ENCODE data around the gene CRTAC1.

DNA sequence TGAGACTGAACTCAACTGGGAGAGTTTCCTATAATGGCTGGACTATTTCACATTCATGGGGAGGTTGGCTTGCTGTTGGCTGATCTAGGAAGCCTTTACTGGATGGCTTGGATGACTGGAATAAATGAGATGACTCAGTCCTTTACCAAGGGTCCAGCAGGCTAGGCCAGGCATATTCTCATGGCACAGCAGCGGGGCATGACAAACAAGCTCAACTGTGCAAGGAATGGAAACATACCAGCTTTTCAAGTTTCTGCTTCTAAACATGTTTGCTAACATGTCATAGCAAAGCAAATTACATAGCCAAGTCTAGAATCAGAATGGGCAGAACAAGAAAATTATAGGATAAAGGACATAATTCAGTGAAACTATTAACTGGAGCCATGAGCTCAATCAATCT, 46.8 kb upstream of the CRTAC1 start:
- TF ChIP-seq, protein P1, sequence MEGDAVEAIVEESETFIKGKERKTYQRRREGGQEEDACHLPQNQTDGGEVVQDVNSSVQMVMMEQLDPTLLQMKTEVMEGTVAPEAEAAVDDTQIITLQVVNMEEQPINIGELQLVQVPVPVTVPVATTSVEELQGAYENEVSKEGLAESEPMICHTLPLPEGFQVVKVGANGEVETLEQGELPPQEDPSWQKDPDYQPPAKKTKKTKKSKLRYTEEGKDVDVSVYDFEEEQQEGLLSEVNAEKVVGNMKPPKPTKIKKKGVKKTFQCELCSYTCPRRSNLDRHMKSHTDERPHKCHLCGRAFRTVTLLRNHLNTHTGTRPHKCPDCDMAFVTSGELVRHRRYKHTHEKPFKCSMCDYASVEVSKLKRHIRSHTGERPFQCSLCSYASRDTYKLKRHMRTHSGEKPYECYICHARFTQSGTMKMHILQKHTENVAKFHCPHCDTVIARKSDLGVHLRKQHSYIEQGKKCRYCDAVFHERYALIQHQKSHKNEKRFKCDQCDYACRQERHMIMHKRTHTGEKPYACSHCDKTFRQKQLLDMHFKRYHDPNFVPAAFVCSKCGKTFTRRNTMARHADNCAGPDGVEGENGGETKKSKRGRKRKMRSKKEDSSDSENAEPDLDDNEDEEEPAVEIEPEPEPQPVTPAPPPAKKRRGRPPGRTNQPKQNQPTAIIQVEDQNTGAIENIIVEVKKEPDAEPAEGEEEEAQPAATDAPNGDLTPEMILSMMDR (IDR thresholded peaks at IDR 0.05): no peak
- TF ChIP-seq OVOL2 (CRISPR knock-in tag; IDR thresholded peaks at IDR 0.05; ENCODE audit: borderline replicate concordance) (no peak), GTF2I (CRISPR knock-in tag; conservative IDR thresholded peaks at IDR 0.05) (no peak), ETV6 (CRISPR knock-in tag; IDR thresholded peaks at IDR 0.05) (no peak), TCF7 (CRISPR knock-in tag; IDR thresholded peaks at IDR 0.05; ENCODE audit: low read depth) (no peak), JAZF1 (CRISPR knock-in tag; IDR thresholded peaks at IDR 0.05) (no peak)
- TF ChIP-seq, protein P2, sequence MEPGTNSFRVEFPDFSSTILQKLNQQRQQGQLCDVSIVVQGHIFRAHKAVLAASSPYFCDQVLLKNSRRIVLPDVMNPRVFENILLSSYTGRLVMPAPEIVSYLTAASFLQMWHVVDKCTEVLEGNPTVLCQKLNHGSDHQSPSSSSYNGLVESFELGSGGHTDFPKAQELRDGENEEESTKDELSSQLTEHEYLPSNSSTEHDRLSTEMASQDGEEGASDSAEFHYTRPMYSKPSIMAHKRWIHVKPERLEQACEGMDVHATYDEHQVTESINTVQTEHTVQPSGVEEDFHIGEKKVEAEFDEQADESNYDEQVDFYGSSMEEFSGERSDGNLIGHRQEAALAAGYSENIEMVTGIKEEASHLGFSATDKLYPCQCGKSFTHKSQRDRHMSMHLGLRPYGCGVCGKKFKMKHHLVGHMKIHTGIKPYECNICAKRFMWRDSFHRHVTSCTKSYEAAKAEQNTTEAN (CRISPR knock-in tag; IDR thresholded peaks at IDR 0.05): no peak
- TF ChIP-seq, protein P3, sequence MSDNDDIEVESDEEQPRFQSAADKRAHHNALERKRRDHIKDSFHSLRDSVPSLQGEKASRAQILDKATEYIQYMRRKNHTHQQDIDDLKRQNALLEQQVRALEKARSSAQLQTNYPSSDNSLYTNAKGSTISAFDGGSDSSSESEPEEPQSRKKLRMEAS (CRISPR knock-in tag; IDR thresholded peaks at IDR 0.05): no peak
- TF ChIP-seq, protein P4, sequence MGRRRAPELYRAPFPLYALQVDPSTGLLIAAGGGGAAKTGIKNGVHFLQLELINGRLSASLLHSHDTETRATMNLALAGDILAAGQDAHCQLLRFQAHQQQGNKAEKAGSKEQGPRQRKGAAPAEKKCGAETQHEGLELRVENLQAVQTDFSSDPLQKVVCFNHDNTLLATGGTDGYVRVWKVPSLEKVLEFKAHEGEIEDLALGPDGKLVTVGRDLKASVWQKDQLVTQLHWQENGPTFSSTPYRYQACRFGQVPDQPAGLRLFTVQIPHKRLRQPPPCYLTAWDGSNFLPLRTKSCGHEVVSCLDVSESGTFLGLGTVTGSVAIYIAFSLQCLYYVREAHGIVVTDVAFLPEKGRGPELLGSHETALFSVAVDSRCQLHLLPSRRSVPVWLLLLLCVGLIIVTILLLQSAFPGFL (CRISPR knock-in tag; IDR thresholded peaks at IDR 0.05; ENCODE audit: borderline replicate concordance): no peak
- TF ChIP-seq, protein P5, sequence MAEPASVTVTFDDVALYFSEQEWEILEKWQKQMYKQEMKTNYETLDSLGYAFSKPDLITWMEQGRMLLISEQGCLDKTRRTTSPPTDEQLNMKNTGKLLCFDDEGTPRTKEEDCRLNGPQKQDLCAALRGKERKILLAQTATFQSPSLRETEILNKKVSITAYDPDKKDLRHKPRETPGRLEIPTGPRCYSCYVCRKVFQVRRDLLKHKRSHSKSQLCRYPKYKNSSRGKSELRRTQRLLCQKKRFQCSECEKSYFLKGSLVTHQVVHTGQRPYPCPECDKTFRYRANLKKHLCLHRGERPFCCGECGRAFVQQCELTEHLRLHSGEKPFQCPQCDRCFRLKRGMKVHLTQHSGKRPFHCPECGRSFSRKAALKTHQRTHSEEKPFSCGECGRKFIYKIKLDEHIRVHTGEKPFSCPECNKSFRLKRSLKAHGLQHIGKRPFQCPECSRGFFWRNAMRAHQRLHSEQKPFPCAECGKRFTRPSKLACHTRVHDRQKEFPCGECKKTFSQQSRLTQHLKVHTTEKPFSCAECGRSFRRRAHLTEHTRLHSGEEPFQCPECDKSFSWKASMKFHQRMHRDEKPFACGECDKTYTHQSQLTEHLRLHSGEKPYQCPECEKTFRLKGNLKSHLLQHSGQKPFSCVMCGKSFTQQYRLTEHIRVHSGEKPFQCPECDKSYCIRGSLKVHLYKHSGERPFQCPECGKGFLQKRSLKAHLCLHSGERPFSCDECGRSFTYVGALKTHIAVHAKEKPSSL (CRISPR knock-in tag; conservative IDR thresholded peaks at IDR 0.05): no peak
- TF ChIP-seq, protein P6, sequence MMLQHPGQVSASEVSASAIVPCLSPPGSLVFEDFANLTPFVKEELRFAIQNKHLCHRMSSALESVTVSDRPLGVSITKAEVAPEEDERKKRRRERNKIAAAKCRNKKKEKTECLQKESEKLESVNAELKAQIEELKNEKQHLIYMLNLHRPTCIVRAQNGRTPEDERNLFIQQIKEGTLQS (CRISPR knock-in tag; conservative IDR thresholded peaks at IDR 0.05): no peak

All from WTC11 (cell line).